ENCODE results near the gene PERM1.

GRCh38 chr1:954927-955326 lies 27.0 kb downstream of the PERM1 start:
- TF ChIP-seq ZFX (IDR thresholded peaks at IDR 0.05) (no peak), POLR2AphosphoS5 (IDR thresholded peaks at IDR 0.05; ENCODE audit: low read depth, low read length) (no peak), CTCF (IDR thresholded peaks at IDR 0.05 in 2 of 3, conservative IDR thresholded peaks at IDR 0.05 in 1 of 3; ENCODE audit: borderline replicate concordance in 1 of 3, insufficient read depth in 1 of 3, low read depth in 2 of 3, low read length in 2 of 3) (no peak), CEBPB (IDR thresholded peaks at IDR 0.05; ENCODE audit: low read depth) (no peak), ZNF274 (IDR thresholded peaks at IDR 0.05; ENCODE audit: low read depth, low read length) (no peak), MAX (IDR thresholded peaks at IDR 0.05) (no peak), POLR2A (IDR thresholded peaks at IDR 0.05; ENCODE audit: borderline replicate concordance, extremely low read depth, insufficient read depth, insufficient read length) (no peak), ELF1 (IDR thresholded peaks at IDR 0.05; ENCODE audit: borderline replicate concordance, low read depth) (no peak), SRF (IDR thresholded peaks at IDR 0.05; ENCODE audit: low read depth) (no peak), JUND (IDR thresholded peaks at IDR 0.05) (no peak), EZH2phosphoT487 (IDR thresholded peaks at IDR 0.05; ENCODE audit: borderline replicate concordance) (no peak), SIN3A (IDR thresholded peaks at IDR 0.05; ENCODE audit: low read depth) (no peak)

All from HCT116 (cell line).